Hepatic stellate cell (primary cell): Measurements from ENCODE around the gene NDRG4.

Source experiments
- DNase-seq: peaks from one replicate; pipeline ENCODE4 v3.0.0; 2011; ENCODE audit warnings: low spot score

NDRG4 gene, protein sequence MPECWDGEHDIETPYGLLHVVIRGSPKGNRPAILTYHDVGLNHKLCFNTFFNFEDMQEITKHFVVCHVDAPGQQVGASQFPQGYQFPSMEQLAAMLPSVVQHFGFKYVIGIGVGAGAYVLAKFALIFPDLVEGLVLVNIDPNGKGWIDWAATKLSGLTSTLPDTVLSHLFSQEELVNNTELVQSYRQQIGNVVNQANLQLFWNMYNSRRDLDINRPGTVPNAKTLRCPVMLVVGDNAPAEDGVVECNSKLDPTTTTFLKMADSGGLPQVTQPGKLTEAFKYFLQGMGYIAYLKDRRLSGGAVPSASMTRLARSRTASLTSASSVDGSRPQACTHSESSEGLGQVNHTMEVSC

DNA sequence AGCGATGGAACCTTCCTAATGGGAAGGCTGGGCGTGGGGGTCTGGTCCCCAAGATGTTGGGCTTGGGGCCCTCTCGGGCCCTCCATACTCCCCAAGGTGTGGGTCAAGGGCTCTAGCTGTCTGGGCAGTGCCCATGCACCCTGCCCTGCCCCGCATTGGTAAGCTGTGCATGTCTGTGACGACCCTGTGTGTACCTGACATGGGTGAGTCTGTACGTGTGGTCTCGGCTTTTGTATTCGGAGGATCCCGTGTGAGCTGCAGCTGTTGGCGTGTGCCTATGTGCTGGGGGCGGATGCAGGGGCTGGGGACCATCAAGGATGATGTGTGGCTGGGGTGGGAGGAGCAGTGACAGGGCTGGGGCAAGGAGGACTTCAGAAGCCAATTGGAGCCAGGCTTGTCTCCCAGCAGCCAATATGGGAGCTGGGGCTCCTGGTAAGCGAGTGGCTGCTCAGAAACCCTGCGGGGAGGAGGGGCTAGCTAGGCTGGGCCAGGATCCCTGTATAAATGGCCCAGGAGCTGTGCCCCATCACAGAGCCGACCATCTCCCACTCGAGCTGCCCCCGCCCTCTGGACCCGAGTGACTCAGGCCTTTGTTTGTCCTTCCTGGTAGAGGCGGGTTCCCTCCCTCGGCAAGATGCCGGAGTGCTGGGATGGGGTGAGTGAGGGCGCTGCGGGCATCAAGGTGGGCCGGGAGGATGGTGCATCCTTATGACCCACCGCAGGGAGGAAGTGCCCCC, at the start of gene NDRG4:
Gene NDRG4, plus strand, starts transcription at position 529 of the 737 bp plus-strand sequence. Its CDS starts 106 bp downstream, at position 635.
- peak; percentile 62 for DNase-seq

DNA sequence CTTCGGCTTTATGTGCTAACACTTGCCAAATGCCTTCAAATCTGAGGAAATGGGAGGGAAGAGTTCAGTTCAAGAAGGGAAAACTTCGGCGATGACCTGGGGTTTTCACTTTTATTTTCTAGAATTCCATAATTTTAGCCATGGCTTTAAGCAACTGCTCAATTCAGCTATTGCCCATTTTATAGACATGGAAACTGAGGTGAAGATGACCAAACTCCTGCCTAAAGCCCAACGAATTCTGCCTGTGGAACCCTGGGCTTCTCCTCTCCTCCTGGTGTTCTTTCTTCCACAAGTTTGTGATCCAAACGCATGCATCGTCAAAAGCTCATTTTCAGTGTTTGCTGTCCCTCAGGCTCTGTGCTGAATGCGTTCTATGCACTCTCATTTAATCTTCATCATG, 49.4 kb upstream of the NDRG4 start:
- no peak for DNase-seq

DNA sequence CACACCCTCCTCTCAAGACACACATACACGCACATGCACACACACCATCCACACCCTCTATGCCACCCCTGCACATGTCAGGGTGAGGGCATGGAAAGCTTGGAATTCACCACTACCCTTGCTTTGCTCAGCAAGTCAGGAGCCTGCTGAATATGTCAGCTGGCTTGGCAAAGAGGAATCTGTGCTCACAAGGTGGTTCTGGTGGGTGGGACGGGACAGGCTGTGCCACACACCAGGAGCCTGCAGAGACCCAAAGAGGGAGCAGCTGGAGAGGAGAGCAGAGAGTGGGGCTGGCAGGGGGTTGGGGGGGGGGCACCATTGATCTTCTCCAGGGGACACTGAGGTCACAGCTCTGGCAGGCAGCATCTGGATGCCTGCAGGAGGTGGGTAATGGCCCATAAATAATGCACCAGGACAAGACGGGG, 48.7 kb upstream of the NDRG4 start:
- DNase-seq: no peak

GRCh38 chr16:58451945-58452401, 48.0 kb upstream of the NDRG4 start:
- no peak for DNase-seq

DNA sequence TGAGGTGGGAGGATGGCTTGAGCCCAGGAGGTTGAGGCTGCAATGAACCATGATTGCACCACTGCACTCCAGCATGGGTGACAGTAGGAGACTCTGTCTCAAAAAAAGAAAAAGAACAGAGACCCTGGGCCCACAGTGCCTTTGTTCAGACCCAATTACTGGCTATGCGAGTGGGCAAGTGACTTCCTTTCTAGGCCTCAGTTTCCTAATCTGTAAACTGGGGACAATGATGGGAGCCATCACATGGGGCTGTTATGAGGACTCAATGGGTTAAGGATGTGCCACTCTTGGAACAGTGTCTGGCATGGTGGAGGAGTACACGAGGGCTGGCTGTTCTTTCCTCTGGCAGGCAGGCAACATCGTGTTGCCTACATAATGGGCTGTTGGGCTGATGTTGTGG, 47.3 kb upstream of the NDRG4 start:
- DNase-seq: no peak

GRCh38 chr16:58454178-58454577, 45.8 kb upstream of the NDRG4 start:
- no peak for DNase-seq

DNA sequence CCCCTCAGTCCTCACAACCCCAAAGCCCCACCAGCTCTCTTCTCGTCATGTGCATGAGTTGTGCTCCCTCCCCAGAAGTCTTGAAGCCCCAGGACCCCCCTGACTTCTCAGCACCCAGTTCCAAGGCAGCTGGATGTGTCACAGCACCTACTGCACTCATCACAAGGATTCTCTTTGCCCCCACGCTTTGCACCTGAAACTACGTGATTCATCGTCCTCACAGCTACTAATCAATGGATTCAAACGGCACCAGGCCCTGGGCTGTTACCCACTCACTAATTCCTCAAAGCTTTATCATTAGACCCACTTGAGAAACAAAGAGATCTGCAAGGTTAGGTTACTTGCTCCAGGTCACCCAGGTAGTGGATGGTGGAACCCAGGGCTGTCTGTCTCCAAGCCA, 45.1 kb upstream of the NDRG4 start:
- DNase-seq: no peak

- no peak for DNase-seq
Observed at GRCh38 chr16:58455750-58456149, 44.2 kb upstream of the NDRG4 start.

DNA sequence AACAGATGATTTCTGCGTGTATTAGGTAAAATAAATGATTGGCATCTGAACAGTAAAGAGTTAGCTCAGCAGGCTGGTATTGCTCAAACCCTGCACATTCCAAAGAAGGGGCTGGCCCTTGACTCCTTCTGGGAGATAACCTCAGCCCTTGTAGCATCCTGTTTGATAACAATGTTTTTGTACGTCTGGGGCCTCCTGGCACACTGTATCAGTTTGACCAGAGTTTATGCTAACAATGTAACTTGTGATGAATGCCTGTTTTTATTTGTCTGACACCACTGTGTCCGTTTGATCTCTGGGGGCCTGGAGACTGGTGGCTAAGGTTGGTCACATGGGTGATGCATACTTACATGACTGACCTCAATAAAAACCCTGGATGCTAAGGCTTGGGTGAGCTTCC, 43.8 kb upstream of the NDRG4 start:
- DNase-seq: no peak

DNA sequence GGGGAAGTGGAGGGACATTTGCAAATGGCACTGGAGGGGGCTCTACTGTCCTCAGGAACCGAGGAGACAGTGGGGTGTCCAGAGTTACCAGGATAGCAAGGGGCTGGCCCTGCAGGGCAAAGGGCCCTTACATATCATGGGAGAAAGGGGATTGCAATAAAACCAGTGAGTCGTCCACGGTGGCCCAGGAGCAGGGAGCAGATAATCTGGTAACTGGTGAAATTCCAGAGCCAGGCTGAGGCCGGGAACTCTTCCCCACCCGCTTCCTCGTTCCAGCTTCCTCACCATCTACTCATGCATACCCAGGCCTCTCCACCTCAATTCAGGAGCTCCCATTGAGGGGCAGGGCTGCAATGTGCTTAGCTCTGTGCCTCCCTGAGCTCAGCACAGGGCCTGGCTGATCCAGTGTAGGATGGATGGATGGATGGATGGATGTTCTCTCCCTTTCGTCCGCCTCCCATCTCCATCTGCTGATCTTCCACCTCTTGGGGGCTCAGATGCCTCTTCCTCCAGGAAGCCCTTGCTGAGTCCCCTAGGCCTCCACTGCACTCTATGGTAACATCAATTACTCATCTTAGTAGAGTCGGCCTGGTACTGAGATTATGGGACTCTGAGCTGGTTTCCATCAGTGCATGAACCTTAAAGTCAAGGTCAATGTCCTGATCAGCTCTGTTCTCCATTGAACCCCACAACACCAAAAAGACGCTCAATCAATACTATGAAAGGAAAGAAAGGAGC, 41.2 kb upstream of the NDRG4 start:
- DNase-seq: no peak

DNA sequence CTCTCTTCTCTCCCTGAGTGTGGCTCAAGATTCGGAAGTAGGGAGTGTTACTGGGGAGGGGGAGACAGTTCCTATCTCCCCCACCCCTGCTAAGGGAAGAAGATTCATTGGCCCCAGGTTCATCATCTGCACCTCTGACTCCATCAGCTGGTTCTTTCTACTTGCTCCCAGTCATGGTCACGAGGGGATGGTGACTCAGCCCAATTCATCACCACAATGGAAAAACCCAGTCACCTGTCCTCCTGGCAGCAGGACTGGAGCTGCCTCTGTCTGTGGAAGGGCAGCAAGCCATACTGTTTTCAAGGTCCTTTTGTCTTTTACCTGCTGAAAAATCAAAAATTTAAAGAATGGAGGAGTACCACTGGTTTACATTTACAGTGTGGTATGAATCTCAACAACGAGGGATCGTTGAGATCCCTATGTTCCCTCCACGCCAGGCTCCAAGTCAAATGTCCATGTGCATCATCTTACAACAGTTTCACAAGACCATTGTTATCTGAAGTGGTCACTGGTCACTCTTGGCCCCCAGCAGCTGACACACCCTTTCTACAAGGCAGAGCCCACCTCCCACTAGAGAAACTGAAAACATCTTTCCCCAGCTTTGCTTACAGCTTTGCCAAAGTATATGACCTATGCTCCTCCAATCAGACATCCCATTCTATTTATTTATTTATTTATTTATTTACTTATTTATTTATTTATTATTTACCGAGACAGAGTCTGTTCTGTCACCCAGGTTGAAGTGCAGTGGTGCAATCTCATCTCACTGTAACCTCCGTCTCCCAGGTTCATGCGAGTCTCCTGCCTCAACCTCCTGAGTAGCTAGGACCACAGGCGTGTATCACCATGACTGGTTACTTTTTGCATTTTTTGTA, 40.4 kb upstream of the NDRG4 start:
- no peak for DNase-seq

DNA sequence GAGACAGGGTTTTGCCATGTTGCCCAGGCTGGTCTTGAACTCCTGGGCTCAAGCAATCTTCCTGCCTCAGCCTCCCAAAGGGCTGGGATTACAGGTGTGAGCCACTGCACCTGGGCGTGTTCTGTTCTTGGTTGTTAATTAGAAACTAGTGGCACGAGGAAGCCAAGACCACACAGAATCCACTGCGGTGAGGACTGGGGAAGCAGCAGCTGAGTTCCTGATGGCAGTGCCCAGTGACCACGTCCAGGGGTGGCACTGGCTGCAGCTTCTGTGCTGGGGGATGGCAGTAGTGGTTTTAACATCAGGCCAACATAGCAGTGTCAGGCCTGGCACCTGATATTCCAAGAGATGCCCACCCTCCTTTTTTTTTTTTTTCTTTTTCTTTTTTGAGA, 39.7 kb upstream of the NDRG4 start:
- no peak for DNase-seq

DNA sequence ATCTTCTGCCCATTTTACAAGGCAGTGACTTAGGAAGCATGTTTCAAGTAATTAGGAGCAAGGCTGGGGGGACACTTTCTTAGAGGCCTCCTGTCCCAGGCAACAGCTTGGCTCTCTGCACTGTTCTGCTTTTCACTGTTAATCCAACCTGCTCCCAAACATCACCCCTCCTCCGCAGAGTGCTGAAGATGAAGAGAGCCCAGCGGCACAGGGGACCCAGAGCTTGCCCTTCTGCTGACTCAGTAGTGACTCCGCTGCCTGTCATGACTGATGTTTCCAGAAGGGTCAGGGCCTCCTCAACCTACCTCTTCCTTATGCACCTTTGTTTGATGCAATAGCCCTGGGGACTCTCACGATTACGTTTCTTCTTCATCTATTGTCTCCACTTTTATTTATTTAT, 38.9 kb upstream of the NDRG4 start:
- DNase-seq: no peak

DNA sequence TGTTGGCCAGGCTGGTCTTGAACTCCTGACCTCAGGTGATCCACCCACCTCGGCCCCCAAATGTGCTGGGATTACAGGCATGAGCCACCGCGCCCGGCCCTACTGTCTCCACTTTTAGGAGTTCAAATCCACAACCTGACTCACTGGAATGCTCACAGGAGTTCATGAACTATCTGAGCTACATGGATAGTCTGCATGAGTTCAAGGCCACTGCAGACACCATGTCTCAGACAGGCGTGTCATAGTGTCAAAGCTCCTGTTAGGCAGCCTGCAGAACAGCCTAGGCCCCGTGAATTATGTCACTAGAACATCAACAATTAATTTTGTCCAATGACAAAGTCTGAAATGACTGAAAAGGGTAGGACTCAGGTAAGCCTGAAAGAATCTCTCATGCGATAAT, 38.3 kb upstream of the NDRG4 start:
- no peak for DNase-seq

DNA sequence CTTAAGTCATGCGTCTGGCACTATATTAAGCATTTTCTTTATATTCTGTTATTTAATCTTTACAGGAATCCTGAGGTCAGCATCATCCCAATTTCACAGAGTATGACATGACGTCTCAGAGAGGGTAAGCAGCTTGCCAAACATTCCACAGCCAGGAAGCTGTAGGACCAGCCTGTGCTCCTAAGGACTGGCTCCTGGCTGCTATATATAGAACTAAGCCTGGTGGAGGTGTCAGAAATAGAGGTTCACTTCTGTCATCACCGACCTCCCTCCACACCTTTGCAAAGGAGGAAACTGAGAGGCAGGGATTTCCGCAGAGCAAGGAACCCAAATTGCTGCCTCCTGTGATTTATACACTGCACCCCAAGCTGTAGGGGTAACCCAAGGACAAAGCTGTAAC, 37.9 kb upstream of the NDRG4 start:
- DNase-seq: no peak

GRCh38 chr16:58462499-58462996, 37.4 kb upstream of the NDRG4 start:
- no peak for DNase-seq

GRCh38 chr16:58462997-58463941, 36.7 kb upstream of the NDRG4 start:
- no peak for DNase-seq

DNA sequence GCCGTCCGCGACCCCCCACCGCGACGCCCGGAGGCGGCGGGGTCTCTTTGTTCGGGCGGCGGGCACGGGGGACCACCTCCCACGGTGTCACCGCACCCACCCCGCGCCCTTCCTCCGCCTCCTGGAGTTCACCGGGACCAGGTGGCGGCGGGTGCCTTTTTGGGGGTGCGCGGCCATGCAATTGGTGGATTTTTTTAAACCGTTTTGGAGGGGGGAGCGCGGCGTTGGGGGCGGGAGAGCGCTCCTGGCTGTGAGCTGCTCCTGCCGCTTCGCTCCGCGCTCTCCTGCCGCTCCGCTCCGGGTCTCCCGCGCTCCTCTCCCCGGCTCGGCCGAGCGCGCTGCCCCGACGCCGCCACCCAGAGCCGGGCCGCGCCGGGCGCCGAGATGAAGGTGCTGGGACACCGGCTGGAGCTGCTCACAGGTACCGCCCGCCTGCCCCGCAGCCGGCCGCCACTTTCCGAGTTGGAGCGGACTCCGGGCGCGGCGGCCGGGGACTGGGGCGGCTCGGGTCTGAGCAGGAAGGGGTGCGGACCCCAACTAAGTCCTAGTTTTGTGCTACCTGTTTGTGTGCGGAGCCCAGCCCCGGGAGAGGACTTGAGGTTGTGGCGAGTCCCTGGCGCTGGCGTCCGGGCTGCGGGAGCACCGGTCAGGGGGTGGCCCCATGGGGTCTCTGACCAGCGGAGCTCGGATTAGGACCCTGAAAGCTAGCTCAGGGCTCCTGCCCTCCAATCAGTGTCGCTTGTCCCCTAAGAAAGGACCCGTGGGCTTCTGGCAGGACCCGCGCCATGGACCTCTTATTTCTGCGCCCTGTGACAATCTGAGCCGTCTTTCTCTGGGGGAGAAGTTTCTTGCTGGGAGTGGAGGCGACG, 35.7 kb upstream of the NDRG4 start:
- no peak for DNase-seq

GRCh38 chr16:58464916-58465731, 34.8 kb upstream of the NDRG4 start:
- DNase-seq: no peak
